Ovary (tissue), 9 donors: ENCODE results near the gene EVX1. TPM values are rescaled to one million over a fixed set of nuclear protein-coding genes. Genes with fewer than 3 reads are reported as not detected.

Experiments used
- DNase-seq, 5 donors: peaks; one replicate each; pipeline ENCODE4 v3.0.0-alpha.2; 2019 to 2020
- H3K27ac ChIP-seq, 2 donors: fragments of 200-600 bp; one replicate each; pipeline versions ENCODE4 v1.5.1 to v1.8.0; 2019 to 2022
- H3K27me3 ChIP-seq: fragments of 200-600 bp; one replicate; pipeline ENCODE4 v1.8.0; 2022
- H3K36me3 ChIP-seq: fragments of 200-600 bp; sonication (generic); one replicate; pipeline ENCODE4 v1.5.1; 2019
- H3K4me1 ChIP-seq: one replicate; pipeline ENCODE4 v1.8.1; 2013; ENCODE audit warnings: mild to moderate bottlenecking, moderate library complexity; ENCODE audit not compliant: insufficient read depth
- H3K4me3 ChIP-seq: fragments of 200-600 bp; sonication (generic); one replicate; pipeline ENCODE4 v1.5.1; 2017
- H3K9me3 ChIP-seq, 2 donors: fragments of 200-600 bp in 1 of 2; sonication (generic) in 1 of 2; one replicate each; pipeline versions ENCODE4 v1.5.1 to v1.8.1; 2013 to 2019; ENCODE audit warnings: mild to moderate bottlenecking in 1 of 2, moderate library complexity in 1 of 2
- CTCF ChIP-seq, 3 donors: fragments of 450-650 bp in 2 of 3; fragments of 200-600 bp in 1 of 3; IDR thresholded peaks; one replicate each; pipeline versions ENCODE4 v1.5.1 to v1.8.0; 2016 to 2022; ENCODE audit warnings: antibody characterized with exemption in 3 of 3, mild to moderate bottlenecking in 1 of 3
- EP300 ChIP-seq: sonication (generic); formaldehyde crosslinking; IDR thresholded peaks from one replicate; pipeline ENCODE4 v1.6.1; 2017; ENCODE audit warnings: antibody characterized with exemption
- POLR2A ChIP-seq: fragments of 450-650 bp; IDR thresholded peaks from one replicate; pipeline ENCODE4 v1.6.1; 2017; ENCODE audit warnings: antibody characterized with exemption, mild to moderate bottlenecking, moderate library complexity
- WGBS, 3 donors: extraction: QIAGEN DNeasy Blood & Tissue Kit in 1 of 3; methylation state at CpG; one replicate each; pipeline versions ENCODE4 v1.1.5 to v1.1.7; 2013 to 2017; 5-methylcytosine and 5-hydroxymethylcytosine counted together
- intact Hi-C, 4 donors: fragments of 100-400 bp; cut with DNase I; formaldehyde crosslinking; loops; one replicate each; pipeline versions ENCODE4 v1.11.0 to v1.15.1; 2022 to 2023
- polyA plus RNA-seq, 2 donors: library from polyadenylated mRNA; stranded (reverse); fragments of 200-250 nt in 1 of 2; fragments of 350-450 nt in 1 of 2; fragmentation: Illumina TruSeq in 1 of 2; extraction: RNeasy Lipid Tissue Mini Kit (QIAGEN cat#74804) in 1 of 2; gene quantifications; one replicate each; pipeline ENCODE4 v1.2.3, GENCODE V29; 2013 to 2014
- total RNA-seq, 7 donors: library from RNA; depleted of rRNA in 2 of 7; stranded (reverse); fragments of >200 nt in 2 of 7; fragmentation: NEBNext Ultra II Directional in 3 of 7; extraction: Animal tissue kit (Norgen Biotek cat#: 25700) in 3 of 7; gene quantifications; one replicate each; pipeline versions ENCODE4 v1.1.0 to v1.2.4, GENCODE V29; 2016 to 2023
- donor health status: DM: no; HTN: no; CAD: no; lungs with moderate emphysema.
- donor health status: DM: no; HTN: no; CAD: no.
- donor health status: Bipolar disorder and iron deficiency.
- donor health status: DM: yes; HTN: yes; CAD: no.
- donor health status: DM: no; HTN: no; CAD: no.
- donor health status: DM: yes; HTN: yes; CAD: no.

EVX1 gene
- total and polyA plus RNA-seq, 9 donors = not detected

GRCh38 chr7:27215356-27215755, 27.2 kb upstream of the EVX1 start:
- intact Hi-C loops = loop anchor here in 1 of 4 donors (10.0 kb wide), 1 partner anchor 359 kb away; no protein-coding TSS in a partner anchor
- no peaks in the 10 kb centered on the region for H3K4me1 ChIP-seq
- no peak overlapping the region for H3K4me3 ChIP-seq
- H3K36me3 ChIP-seq = no peaks in the 10 kb centered on the region
- H3K27ac ChIP-seq = no peak overlapping the region
- WGBS, 3 donors = 95 to 98% (median 96%) methylated on average over 2 of the region's 2 CpGs
- no peaks in the 10 kb centered on the region for H3K27me3 ChIP-seq
- TF ChIP-seq POLR2A (no peak), CTCF (IDR thresholded peaks at IDR 0.05) (no peak), EP300 (no peak)
- H3K9me3 ChIP-seq = no peaks in the 10 kb centered on the region
- DNase-seq = no peak

- Histone ChIP-seq H3K9me3 (no peaks in the 10 kb centered on the region), H3K27me3 (no peaks in the 10 kb centered on the region), H3K36me3 (no peaks in the 10 kb centered on the region), H3K4me3 (no peak overlapping the region), H3K4me1 (no peaks in the 10 kb centered on the region), H3K27ac (no peak overlapping the region)
- TF ChIP-seq EP300 (no peak), CTCF (IDR thresholded peaks at IDR 0.05) (no peak), POLR2A (no peak)
- intact Hi-C loops = loop anchor here in 1 of 4 donors (10.0 kb wide), 1 partner anchor 357 kb away; no protein-coding TSS in a partner anchor
- no peak for DNase-seq
Observed at GRCh38 chr7:27217951-27218350, 24.7 kb upstream of the EVX1 start.

GRCh38 chr7:27219821-27220220, 22.8 kb upstream of the EVX1 start:
- H3K4me3 ChIP-seq = no peak overlapping the region
- H3K4me1 ChIP-seq = no peaks in the 10 kb centered on the region
- TF ChIP-seq POLR2A (no peak), EP300 (no peak), CTCF (IDR thresholded peaks at IDR 0.05) (no peak)
- no peaks in the 10 kb centered on the region for H3K27me3 ChIP-seq
- no peaks in the 10 kb centered on the region for H3K9me3 ChIP-seq
- no peak overlapping the region for H3K27ac ChIP-seq
- H3K36me3 ChIP-seq = no peaks in the 10 kb centered on the region
- 81 to 85% (median 82%) methylated on average over 4 of the region's 4 CpGs for whole genome bisulfite sequencing, 3 donors
- DNase-seq = no peak
- intact Hi-C loops = loop anchor here in 1 of 4 donors (10.0 kb wide), 1 partner anchor 355 kb away; no protein-coding TSS in a partner anchor

- no peaks in the 10 kb centered on the region for H3K36me3 ChIP-seq
- intact Hi-C loops = no loop called here
- H3K9me3 ChIP-seq = no peaks in the 10 kb centered on the region
- no peak for DNase-seq
- no peak for TF ChIP-seq EP300
- no peak for TF ChIP-seq CTCF (IDR thresholded peaks at IDR 0.05)
- TF ChIP-seq POLR2A = no peak
- H3K4me1 ChIP-seq = no peaks in the 10 kb centered on the region
- H3K27ac ChIP-seq = no peak overlapping the region
- WGBS, 3 donors = 21 to 28% (median 25%) methylated on average over 20 to 45 of the region's 45 CpGs
- no peak overlapping the region for H3K4me3 ChIP-seq
- H3K27me3 ChIP-seq = no peaks in the 10 kb centered on the region
Observed at GRCh38 chr7:27220440-27220955, 22.1 kb upstream of the EVX1 start.
